Activated CD8-positive, alpha-beta memory T cell treated with anti-CD3 and anti-CD28 coated beads for 36 hours (primary cell): ENCODE measurements around the gene EIF5B. TPM values are rescaled to one million over a fixed set of nuclear protein-coding genes. Genes with fewer than 3 reads are reported as not detected.

Experiments
- CTCF ChIA-PET: fragments of 350-600 bp; sonication (Branson Sonifier 250); formaldehyde crosslinking; loops from one replicate; lab custom pipeline; 2021; ENCODE audit warnings: antibody characterized with exemption; lab: Charles Lee
- POLR2A ChIA-PET: fragments of 350-600 bp; sonication (Branson Sonifier 250); formaldehyde crosslinking; loops from one replicate; lab custom pipeline; 2021; ENCODE audit warnings: antibody characterized with exemption; lab: Charles Lee
- total RNA-seq, 2 experiments: library from RNA; stranded (reverse); gene quantifications; one replicate each; pipeline ENCODE4 v1.2.3, GENCODE V29; 2021

The EIF5B gene
- total RNA-seq, 2 experiments from 2014 or later: 94.3 to 96.3 TPM

- POLR2A ChIA-PET: no interaction called here
- CTCF ChIA-PET: no interaction called here
These were observed 107.0 kb downstream of the EIF5B start for GRCh38 chr2:99444222-99444621.

- ChIA-PET POLR2A (no interaction called here), CTCF (no interaction called here)
These were observed 107.9 kb downstream of the EIF5B start for GRCh38 chr2:99445065-99445464.

GRCh38 chr2:99448556-99448955, 111.4 kb downstream of the EIF5B start:
- POLR2A ChIA-PET: no interaction called here
- CTCF ChIA-PET: no interaction called here

- ChIA-PET CTCF (no interaction called here), POLR2A (no interaction called here)
These were observed 113.0 kb downstream of the EIF5B start for GRCh38 chr2:99450199-99450598.

Other genes with a start within 250 kb of the EIF5B start
- gene C2orf15, start 195.7 kb upstream of the EIF5B start, total RNA-seq: under 1 TPM; 0.80 to 0.82 TPM
- 1 to 10 TPM; 4.7 to 7.1 TPM for gene TSGA10, start 182.4 kb upstream of the EIF5B start, total RNA-seq
- 1 to 10 TPM; 4.3 TPM for gene LIPT1, start 182.4 kb upstream of the EIF5B start, total RNA-seq
- gene MITD1, start 156.3 kb upstream of the EIF5B start, total RNA-seq: 10 to 100 TPM; 51.2 to 52.7 TPM
- 10 to 100 TPM; 30.5 to 31.6 TPM for gene MRPL30, start 156.2 kb upstream of the EIF5B start, total RNA-seq
- not detected for gene LYG2, start 81.7 kb upstream of the EIF5B start, total RNA-seq
- gene LYG1, start 36.2 kb upstream of the EIF5B start, total RNA-seq: under 1 TPM; 0.78 to 0.86 TPM
- gene TXNDC9, start 1.1 kb upstream of the EIF5B start, total RNA-seq: 10 to 100 TPM; 32.0 to 32.4 TPM
- gene REV1, start 152.6 kb downstream of the EIF5B start, total RNA-seq: 10 to 100 TPM; 31.1 to 31.5 TPM